SU-DHL-6 (cell line): ENCODE measurements around the gene FHOD3.

Experiments used
- H2AFZ ChIP-seq: fragments of 200-600 bp; sonication (generic); 2 replicates; pipeline ENCODE4 v1.6.1; 2014; ENCODE audit warnings: low read depth, mild to moderate bottlenecking, moderate library complexity, mixed read lengths, antibody characterized with exemption, low read length; ENCODE audit not compliant: severe bottlenecking
- H3F3A ChIP-seq: fragments of 200-600 bp; shearing (Covaris generic); 2 replicates; pipeline ENCODE4 v1.6.0; 2016; ENCODE audit warnings: antibody characterized with exemption, mild to moderate bottlenecking; ENCODE audit not compliant: insufficient read depth
- H3K27ac ChIP-seq: fragments of 200-600 bp; sonication (generic); 2 replicates; pipeline ENCODE4 v1.5.1; 2016; ENCODE audit warnings: low read depth, mild to moderate bottlenecking, low read length, moderate library complexity, mixed read lengths
- H3K27me3 ChIP-seq: fragments of 200-600 bp; sonication (generic), shearing (Covaris generic); 2 replicates; pipeline ENCODE4 v1.6.0; 2014; ENCODE audit warnings: mild to moderate bottlenecking, low read length
- H3K36me3 ChIP-seq: fragments of 200-600 bp; sonication (generic); 2 replicates; pipeline ENCODE4 v1.6.1; 2014; ENCODE audit warnings: mild to moderate bottlenecking, low read length, mixed read lengths
- H3K4me2 ChIP-seq: fragments of 300-600, 200-600 bp; shearing (Covaris generic), sonication (generic); 2 replicates; pipeline ENCODE4 v1.6.0; 2014; ENCODE audit warnings: low read length, low read depth, mild to moderate bottlenecking; ENCODE audit not compliant: poor library complexity, severe bottlenecking
- H3K4me3 ChIP-seq: fragments of 200-600 bp; sonication (generic); 2 replicates; pipeline ENCODE4 v1.5.1; 2014; ENCODE audit warnings: antibody characterized with exemption, low read length, mild to moderate bottlenecking, mixed read lengths; ENCODE audit not compliant: insufficient read depth, poor library complexity, severe bottlenecking
- H3K79me2 ChIP-seq: fragments of 200-600 bp; sonication (generic); 2 replicates; pipeline ENCODE4 v1.6.1; 2014; ENCODE audit warnings: mild to moderate bottlenecking, low read length, moderate library complexity; ENCODE audit not compliant: insufficient read depth
- H3K9ac ChIP-seq: fragments of 200-600 bp; sonication (generic); 2 replicates; pipeline ENCODE4 v1.7.0; 2014; ENCODE audit warnings: mild to moderate bottlenecking, low read length
- H3K9me2 ChIP-seq: fragments of 200-600 bp; sonication (generic); replicated peaks from 2 replicates; pipeline ENCODE4 v1.6.1; 2014; ENCODE audit warnings: low read length; ENCODE audit not compliant: insufficient read depth
- H3K9me3 ChIP-seq: fragments of 200-600 bp; sonication (generic); 2 replicates; pipeline ENCODE4 v1.6.1; 2014; ENCODE audit warnings: low read length, mixed read lengths; ENCODE audit not compliant: insufficient read depth
- H4K20me1 ChIP-seq: fragments of 200-600 bp; sonication (generic); 2 replicates; pipeline ENCODE4 v1.6.1; 2014; ENCODE audit warnings: low read depth, mild to moderate bottlenecking, antibody characterized with exemption, low read length, moderate library complexity, mixed read lengths
- EZH2phosphoT487 ChIP-seq: fragments of 200-600 bp; sonication (generic), shearing (Covaris generic); conservative IDR thresholded peaks from 2 replicates; pipeline ENCODE4 v1.6.1; 2018; ENCODE audit warnings: mild to moderate bottlenecking, antibody characterized with exemption, low read length, moderate library complexity, mixed read lengths
- TF ChIP-seq, protein P1 (sequence below): fragments of 200-600 bp; sonication (generic); IDR thresholded peaks from one replicate; pipeline ENCODE4 v1.5.1; 2017; ENCODE audit warnings: antibody characterized with exemption, mild to moderate bottlenecking, low read length, moderate library complexity; ENCODE audit not compliant: insufficient read depth, poor library complexity, severe bottlenecking

Gene FHOD3

DNA sequence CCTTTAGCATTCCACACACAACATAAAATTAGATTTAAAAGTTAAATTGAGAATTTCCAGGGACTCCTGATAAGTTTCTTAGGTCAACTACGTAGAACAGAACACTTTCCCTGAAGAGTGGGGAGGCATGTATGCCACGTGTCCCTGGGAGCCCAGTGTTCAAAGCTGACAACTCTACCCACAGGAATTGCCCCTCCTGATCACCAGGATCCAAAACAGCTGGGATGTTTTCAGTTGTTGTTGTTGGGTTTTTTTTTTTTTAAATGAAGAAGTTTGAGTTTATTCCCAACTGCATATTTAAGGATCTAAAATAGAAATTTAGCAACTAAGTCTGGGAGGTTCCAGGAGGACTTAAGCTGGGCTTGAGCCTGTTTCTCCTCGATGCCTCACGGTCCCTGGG lies 430.8 kb downstream of the FHOD3 start:
- H3K9me2 ChIP-seq = no peaks in the 10 kb centered on the region
- H3K79me2 ChIP-seq = no peaks in the 10 kb centered on the region
- no peak overlapping the region for H3K27ac ChIP-seq
- peaks cover 10% of the 10 kb centered on the region; the same call in 1 of the 2 replicates for H3K9me3 ChIP-seq
- no peak overlapping the region for H3K9ac ChIP-seq
- H2AFZ ChIP-seq = no peak overlapping the region
- H3K4me2 ChIP-seq = no peak overlapping the region
- TF ChIP-seq EZH2phosphoT487 = no peak
- TF ChIP-seq, protein P1, sequence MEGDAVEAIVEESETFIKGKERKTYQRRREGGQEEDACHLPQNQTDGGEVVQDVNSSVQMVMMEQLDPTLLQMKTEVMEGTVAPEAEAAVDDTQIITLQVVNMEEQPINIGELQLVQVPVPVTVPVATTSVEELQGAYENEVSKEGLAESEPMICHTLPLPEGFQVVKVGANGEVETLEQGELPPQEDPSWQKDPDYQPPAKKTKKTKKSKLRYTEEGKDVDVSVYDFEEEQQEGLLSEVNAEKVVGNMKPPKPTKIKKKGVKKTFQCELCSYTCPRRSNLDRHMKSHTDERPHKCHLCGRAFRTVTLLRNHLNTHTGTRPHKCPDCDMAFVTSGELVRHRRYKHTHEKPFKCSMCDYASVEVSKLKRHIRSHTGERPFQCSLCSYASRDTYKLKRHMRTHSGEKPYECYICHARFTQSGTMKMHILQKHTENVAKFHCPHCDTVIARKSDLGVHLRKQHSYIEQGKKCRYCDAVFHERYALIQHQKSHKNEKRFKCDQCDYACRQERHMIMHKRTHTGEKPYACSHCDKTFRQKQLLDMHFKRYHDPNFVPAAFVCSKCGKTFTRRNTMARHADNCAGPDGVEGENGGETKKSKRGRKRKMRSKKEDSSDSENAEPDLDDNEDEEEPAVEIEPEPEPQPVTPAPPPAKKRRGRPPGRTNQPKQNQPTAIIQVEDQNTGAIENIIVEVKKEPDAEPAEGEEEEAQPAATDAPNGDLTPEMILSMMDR = no peak
- no peaks in the 10 kb centered on the region for H3K27me3 ChIP-seq
- H3F3A ChIP-seq = no peaks in the 10 kb centered on the region
- no peaks in the 10 kb centered on the region for H4K20me1 ChIP-seq
- no peaks in the 10 kb centered on the region for H3K36me3 ChIP-seq
- H3K4me3 ChIP-seq = no peak overlapping the region

DNA sequence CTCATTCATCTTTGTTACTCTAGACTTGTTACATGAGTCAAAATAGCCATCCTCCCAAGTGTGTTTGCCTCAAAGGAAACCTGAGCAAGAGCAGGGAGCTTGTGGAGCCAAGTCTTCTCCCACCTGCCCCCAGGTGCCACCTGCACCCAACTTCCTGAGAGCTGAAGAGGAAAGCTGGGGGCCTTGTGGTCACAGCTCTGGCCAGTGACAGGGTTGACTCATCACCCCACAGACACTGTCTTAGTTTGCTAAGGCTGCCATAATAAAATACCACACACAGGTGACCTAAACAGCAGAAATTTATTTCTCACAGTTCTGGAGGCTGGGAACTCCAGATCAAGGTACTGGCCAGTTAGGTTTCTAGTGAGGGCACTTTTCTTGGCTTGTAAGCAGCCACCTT lies 431.7 kb downstream of the FHOD3 start:
- Histone ChIP-seq H3K4me2 (no peak overlapping the region), H3K4me3 (no peak overlapping the region), H2AFZ (no peak overlapping the region), H3K9me3 (peaks cover 10% of the 10 kb centered on the region; the same call in 1 of the 2 replicates), H4K20me1 (no peaks in the 10 kb centered on the region), H3K36me3 (no peaks in the 10 kb centered on the region), H3K27me3 (no peaks in the 10 kb centered on the region), H3F3A (no peaks in the 10 kb centered on the region), H3K9ac (no peak overlapping the region), H3K27ac (no peak overlapping the region), H3K79me2 (no peaks in the 10 kb centered on the region), H3K9me2 (no peaks in the 10 kb centered on the region)
- TF ChIP-seq, protein P1 = no peak
- no peak for TF ChIP-seq EZH2phosphoT487

DNA sequence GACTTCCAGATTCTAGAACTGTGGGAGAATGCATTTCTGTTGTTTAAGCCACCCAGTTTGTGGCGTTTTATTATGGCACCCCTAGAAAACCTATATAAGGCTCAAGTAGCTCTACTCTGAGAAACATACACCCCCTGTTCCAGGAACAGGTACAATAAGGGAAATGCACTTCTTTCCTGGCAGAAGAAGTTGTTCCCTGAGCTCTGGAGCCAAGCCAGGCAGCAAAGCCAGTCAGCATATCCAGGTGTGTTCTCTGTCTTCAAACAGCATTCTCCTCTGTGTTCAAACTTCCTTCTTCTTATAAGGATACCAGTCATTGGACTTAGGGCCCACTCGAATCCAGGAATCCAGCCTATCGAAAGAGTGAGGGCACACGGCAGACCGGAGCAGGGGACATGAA lies 434.8 kb downstream of the FHOD3 start:
- Histone ChIP-seq H3K27ac (no peak overlapping the region), H3K36me3 (no peaks in the 10 kb centered on the region), H3F3A (peaks cover 11% of the 10 kb centered on the region), H3K79me2 (no peaks in the 10 kb centered on the region), H3K9me3 (peaks cover 15% of the 10 kb centered on the region; the same call in 1 of the 2 replicates), H4K20me1 (no peaks in the 10 kb centered on the region), H3K4me3 (no peak overlapping the region), H3K9ac (no peak overlapping the region), H3K4me2 (no peak overlapping the region), H3K27me3 (no peaks in the 10 kb centered on the region), H2AFZ (no peak overlapping the region), H3K9me2 (no peaks in the 10 kb centered on the region)
- no peak for TF ChIP-seq EZH2phosphoT487
- TF ChIP-seq, protein P1 = no peak

DNA sequence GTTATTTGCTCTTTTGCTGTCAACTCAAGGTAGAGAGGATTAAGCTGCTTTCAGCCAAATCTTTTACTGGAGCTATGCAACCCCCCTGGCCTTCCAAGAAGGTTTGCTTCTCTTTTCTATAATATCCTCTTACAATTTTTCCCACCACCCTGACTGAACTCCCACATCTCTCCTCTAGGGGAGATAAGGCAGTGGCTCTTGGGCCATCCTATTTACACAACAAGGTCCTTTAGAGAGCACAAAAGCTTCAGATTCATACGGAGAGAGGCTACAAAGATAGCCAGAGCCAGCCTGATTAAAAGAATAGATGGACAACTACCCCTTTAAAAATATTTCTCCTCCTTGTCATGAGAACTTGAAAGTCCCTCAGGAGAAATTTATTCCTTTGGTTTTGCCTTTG lies 435.6 kb downstream of the FHOD3 start:
- H3K9ac ChIP-seq = no peak overlapping the region
- no peak overlapping the region for H2AFZ ChIP-seq
- no peaks in the 10 kb centered on the region for H3K9me2 ChIP-seq
- no peak overlapping the region for H3K4me3 ChIP-seq
- no peaks in the 10 kb centered on the region for H3K36me3 ChIP-seq
- peaks cover 11% of the 10 kb centered on the region for H3F3A ChIP-seq
- peaks cover 15% of the 10 kb centered on the region; the same call in 1 of the 2 replicates for H3K9me3 ChIP-seq
- no peak for TF ChIP-seq EZH2phosphoT487
- TF ChIP-seq, protein P1 = no peak
- H4K20me1 ChIP-seq = no peaks in the 10 kb centered on the region
- no peak overlapping the region for H3K27ac ChIP-seq
- no peak overlapping the region for H3K4me2 ChIP-seq
- no peaks in the 10 kb centered on the region for H3K27me3 ChIP-seq
- no peaks in the 10 kb centered on the region for H3K79me2 ChIP-seq
